ENCODE data around the gene P3R3URF.
"Not testable (repeated sequence)": the region's sequence is repeated elsewhere in the genome, so short reads cannot be mapped to it uniquely, and the experiment has no call there.

The P3R3URF gene

GRCh38 chr1:46176211-46176865 lies at the start of gene P3R3URF:
Gene P3R3URF (minus strand): TSS chr1:46176488. CDS start chr1:46176471, 17 bp downstream.
- no peak for DNase-seq (ENCODE audit: low spot score)

DNA sequence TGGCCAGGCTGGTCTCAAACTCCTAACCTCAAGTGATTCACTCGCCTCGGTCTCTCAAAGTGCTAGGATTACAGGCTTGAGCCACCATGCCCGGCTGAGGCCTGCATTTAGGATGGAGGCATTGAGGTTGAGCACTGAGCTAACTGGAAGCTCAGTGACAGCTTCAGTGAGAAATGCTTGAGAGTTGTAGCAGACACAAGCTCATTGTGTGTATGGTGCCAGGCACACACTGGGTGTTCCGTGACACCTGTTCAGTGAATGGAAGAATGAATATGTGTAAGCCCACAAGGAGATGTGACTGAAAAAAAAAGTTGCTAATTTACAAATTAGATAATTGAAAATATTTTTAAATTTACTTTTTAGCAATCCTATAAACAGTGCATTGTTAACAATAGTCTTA lies 48.7 kb upstream of the P3R3URF start:
- no peak for DNase-seq (ENCODE audit: low spot score)

DNA sequence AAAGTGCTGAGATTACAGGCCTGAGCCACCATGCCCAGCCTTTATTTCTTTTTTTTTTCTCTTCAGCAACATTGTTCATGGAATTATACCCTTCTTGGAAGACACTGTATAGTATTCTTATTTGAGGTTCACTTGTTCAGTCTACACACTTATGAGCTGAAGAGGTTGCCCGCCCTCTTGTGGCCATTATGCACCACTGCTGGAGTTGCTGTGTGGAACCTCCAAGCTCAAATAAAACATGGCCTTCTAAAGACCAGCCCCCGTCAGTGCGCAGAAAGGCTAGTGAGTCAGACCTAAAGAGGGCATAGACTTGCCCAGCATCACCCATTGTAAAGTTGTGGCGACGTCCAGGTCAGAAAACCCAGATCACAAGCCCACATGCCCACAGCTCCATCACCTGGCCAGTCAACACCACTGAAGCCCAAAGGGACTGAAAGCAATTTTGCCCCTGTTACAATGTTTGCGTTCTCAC lies 47.2 kb upstream of the P3R3URF start:
- DNase-seq (ENCODE audit: low spot score): peak; percentile 71

DNA sequence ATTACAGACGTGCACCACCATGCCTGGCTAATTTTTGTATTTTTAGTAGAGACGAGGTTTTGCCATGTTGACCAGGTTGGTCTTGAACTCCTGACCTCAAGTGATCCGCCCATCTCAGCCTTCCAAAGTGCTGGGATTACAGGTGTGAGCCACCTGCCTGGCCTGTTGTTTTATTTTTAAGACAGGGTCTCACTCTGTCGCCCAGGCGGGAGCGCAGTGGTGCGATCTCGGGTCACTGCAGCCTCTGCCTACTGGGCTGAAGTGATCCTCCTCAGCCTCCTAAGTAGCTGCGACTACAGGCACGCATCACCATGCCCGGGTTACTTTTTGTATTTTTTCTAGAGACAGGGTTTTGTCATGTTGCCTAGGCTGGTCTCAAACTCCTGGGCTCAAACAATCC lies 46.8 kb upstream of the P3R3URF start:
- not testable (repeated sequence) for DNase-seq (ENCODE audit: low spot score)

- no peak for DNase-seq (ENCODE audit: low spot score)
These were observed 45.5 kb upstream of the P3R3URF start for GRCh38 chr1:46221749-46222148.

GRCh38 chr1:46220808-46221207 lies 44.5 kb upstream of the P3R3URF start:
- no peak for DNase-seq (ENCODE audit: low spot score)

DNA sequence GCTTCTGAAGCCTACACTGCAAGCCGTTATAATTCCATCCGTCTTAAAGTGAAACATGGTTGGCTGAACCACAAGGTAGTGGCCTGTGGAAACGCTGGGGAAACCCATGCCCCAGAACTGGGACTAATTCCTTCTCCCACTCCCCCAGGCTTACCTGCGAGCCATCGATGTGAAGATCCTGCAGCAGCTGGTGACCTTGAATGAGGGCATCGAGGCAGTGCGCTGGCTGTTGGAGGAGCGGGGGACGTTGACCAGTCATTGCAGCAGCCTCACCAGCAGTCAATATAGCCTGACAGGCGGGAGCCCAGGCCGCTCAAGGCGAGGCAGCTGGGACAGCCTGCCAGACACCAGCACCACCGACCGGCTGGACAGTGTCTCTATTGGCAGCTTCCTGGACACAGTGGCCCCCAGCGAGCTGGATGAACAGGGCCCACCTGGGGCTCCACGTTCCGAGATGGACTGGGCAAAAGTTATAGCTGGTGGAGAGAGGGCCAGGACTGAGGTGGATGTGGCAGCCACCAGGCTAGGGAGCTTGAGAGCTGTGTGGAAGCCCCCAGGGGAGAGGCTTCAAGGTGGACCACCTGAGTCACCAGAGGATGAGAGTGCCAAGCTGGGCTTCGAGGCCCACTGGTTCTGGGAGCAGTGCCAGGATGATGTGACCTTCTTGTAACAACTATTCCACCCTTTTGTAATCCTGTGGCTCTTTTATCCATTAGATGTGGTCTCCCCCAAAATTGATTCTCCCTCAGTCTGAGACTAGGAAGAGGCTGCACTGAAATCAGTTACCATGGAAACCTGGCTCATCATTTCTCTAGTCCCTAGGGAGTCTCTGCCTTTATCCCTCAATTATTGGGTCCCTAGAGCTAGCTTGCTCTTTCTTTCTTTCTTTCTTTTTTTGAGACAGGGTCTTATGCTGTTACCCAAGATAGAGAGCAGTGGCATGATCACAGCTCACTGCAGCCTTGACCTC lies 43.5 kb upstream of the P3R3URF start:
- no peak for DNase-seq (ENCODE audit: low spot score)

DNA sequence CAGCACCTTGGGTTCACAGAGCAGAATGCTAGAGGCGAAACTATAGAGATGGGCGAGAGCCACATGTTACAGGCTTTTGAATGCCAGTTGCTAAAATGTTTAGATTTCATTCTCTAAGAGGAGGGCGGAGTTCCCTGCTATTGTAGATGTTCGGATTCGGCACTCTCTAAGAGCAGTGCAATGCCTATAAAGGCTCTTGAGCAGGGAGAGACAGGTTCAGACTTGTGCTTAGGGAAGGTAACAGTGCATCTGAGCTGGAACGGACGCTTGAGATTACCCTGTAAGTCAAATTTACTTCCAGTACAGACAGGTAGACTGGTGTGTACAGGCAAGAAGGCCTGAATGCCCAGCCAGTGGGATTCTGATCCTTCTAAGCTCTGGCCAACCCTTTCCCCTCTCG lies 42.2 kb upstream of the P3R3URF start:
- no peak for DNase-seq (ENCODE audit: low spot score)

DNA sequence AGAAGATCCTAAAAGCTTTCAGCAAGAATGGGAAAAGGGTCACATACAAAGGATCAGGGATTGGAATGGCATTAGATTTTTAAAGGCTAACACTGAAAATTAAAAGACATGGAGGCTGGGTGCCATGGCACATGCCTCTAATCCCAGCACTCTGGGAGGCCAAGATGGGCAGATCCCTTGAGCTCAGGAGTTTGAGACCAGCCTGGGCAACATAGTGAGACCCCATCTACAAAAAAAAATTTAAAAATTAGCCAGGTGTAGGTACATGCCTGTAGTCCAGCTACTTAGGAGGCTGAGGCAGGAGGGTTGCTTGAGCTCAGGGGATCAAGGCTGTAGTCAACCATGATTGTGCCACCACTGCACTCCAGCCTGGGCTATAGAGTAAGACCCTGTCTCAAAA lies 39.2 kb upstream of the P3R3URF start:
- no peak for DNase-seq (ENCODE audit: low spot score)

- DNase-seq (ENCODE audit: low spot score): no peak
These were observed 34.8 kb upstream of the P3R3URF start for GRCh38 chr1:46211051-46211450.

DNA sequence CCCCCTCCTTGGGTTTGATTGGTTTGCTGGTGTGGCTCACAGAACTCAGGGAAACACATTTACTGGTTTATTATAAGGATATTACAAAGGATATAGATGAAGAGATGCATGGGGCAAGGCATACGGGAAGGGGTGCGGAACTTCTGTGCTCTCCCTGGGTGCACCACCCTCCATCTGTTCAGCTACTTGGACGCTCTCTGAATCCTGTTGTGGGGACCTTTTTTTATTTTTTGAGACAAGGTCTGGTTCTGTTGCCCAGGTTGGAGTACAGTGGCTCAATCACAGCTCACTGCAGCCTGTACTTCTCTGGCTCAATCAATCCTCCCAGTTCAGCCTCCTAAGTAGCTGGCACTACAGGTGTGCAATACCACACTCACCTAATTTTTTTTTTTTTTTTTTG lies 34.3 kb upstream of the P3R3URF start:
- DNase-seq (ENCODE audit: low spot score): no peak

DNA sequence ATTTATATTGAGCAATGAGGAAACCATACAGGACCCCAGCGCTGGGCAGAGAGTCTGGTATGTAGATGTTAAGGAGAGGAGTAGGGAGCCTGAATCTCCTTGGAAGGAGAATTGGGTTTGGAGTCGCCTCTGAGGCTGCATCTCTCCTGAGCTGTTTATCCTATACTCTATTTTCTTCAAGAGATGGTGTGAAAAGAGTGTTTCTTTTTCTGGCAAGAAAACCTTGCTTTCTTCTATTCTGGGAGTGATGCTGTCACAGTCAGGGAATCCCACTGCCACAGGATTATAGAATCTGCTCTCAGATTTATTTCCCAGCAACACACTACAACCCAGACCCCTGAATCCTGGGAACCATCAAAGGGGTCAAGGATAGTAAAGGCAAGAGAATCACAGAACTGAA lies 30.1 kb upstream of the P3R3URF start:
- no peak for DNase-seq (ENCODE audit: low spot score)

DNA sequence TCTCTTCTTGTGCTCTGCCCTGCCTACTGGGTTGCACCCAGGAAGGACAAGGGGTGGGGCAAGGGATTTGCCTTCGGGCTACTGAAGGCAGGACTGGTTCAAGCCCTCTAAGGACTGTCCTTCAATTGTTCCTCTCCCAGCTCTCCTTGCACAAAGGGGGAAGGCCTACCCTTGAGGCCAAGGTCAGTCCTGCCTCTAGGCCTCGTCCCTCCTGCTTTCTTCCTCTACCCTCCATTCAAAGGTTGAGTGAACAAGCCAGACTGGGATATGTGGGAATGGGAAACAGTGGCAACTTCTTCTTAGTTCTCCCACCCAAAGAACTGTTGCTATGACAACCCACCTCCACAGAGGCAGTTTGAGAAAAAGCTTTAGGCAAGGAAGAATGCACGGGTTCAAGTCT lies 29.5 kb upstream of the P3R3URF start:
- DNase-seq (ENCODE audit: low spot score): no peak

- DNase-seq (ENCODE audit: low spot score): no peak
These were observed 28.9 kb upstream of the P3R3URF start for GRCh38 chr1:46205141-46205540.

DNA sequence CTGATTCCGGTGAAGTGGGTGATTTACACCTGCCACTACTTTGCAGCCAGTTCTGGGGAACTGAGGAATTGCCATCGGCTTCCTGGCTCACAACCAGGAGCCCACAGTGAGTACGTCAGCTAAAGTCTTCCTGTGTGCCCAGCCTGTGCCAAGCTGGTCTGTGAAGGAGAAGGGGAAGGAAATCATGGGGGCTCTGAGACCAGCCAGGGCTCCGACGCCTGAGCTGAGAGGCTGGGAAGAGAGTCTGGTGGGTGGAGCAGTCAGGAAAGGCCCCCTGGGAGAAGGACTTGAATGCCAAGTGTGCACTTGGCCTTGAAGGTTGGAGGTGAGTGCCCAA lies 28.1 kb upstream of the P3R3URF start:
- DNase-seq (ENCODE audit: low spot score): no peak

DNA sequence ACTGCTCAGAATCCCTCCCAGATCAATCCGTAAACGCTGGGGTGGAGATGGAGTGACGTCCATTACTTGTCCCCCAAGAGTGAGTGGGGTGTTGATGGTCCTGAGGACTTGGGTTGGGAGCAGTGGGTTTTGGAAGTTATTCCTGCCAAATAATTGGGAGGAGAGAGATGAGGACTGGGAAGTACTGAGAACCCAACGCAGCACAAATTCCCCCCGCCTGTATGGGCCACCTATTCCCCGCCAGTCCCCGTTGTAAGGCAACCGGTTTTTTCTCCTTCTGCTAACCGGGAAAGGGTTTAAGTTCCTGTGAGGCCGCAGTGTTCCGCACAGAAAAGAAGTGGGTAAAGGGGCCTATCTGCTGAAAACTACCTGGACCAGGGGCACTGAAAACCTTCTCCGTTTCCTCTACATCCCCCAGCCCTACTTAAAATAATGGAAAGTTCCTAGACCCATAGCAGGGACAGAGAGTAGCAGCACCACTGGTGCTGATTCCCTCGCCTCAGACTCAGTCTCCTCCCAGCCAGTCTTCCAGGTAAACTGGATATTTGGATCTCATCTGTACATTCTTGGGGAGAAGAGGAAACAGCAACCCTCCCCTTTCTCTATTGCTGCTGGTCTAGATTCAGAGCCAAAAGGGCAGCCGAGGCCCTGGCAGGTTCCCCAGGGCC lies 27.6 kb upstream of the P3R3URF start:
- DNase-seq (ENCODE audit: low spot score): no peak

DNA sequence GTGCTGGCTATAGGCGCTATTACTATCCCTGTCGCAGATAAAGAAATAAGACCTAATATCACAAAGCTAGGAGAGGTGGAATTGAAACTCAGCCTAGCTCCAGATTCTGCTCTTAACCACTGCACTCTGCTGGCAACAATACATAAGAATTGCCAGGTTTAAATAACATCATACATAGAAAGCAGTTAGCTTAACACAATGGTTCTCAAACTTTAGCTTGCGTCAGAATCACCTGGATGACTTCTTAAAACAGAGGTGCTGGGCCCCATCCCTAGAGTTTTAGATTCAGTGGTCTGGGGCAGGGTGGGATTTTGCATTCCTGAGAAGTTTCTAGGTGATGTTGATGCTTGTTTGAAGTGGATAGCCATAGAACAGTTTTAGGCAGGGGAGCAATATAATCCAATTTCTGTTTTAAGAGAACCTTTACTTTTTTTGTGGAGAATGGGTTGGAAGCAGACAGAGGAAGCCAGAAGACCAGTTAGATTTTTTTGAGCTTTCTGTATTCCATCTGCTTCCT lies 23.0 kb upstream of the P3R3URF start:
- DNase-seq (ENCODE audit: low spot score): no peak

DNA sequence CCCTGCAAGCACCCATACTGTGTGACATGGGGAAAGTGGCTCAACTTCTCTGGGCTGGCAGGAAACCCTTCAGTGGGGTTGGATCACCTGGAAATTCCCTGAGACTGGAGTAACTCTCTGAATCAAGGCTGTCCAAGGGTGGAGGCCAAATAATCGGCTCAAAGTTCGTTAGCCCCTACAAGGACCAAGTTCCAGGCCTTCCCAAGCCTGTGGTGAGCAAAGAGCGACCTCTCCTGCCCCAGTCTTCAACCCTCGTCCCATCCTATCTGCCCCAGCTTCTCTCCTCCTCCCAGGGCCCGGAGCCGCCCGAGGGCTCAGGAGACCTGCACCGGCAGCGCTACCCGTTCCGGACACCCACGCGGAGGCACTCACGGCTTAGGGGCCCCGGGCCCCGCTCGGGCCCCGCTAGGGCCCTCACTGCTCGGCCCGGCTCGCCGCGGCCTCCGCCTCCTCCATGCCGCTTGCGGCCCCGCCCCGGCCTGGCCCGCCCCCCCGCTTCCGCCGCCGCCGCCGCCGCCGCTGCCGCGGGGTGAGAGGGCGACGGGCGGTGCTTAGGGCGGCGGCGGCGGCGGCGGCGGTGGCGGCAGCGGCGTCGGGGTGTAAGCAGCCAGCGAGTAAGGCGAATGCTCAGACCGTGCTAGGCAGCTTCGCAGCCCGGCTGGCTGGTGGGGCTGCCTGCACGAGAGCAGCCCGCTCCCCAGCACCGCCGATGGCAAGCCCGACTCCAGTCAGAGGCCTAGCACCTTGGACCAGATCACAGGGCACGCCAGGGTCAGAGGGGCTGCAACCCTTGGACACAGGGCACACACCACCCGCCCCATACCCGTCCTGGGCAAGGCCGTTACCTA lies 21.9 kb upstream of the P3R3URF start, which contains the start of gene POMGNT1:
Gene POMGNT1, minus strand, starts transcription at position 471 of the 848 bp plus-strand sequence. CDS start 613 bp downstream, outside the sequence.
- DNase-seq (ENCODE audit: low spot score): peak; percentile 67

DNA sequence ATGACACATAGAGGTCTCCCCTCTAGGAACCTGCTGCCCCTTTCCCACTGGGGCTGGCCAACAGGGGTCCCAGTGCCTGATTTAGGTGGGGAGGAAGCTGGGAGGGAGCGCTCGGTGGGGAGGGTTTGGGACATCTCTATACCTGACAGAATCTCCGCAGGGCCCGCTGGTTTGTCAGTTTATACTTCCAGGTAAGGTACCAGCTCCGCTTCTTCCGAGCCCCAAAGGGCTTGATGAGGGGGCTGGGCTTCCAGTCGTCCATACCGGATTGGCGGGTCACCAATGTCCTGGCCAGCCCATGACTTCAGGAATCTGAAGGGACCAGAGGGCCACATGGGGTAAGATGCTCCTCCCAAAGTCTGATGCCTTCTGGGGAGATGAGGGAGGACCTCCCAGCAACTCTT lies 21.3 kb upstream of the P3R3URF start:
- no peak for DNase-seq (ENCODE audit: low spot score)

DNA sequence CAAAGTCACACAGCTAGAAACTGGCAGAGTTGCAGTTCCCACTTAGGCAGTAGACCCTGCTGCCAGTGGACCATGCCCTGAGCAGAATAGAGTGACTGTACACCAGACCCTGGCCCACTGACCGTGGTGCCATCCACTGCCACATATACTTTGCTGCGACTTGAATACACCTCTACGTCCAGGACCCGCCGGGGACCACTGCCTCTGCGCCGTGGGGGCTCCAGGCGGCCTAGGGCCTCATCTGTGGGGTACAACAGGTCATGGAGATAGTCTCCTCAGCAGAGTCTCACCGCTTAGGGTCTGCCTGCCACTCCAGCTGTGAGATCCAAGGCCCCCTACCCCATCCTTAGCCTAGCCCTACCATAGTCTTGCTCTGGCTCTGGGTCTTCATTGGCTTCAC lies 20.3 kb upstream of the P3R3URF start:
- DNase-seq (ENCODE audit: low spot score): no peak

GRCh38 chr1:46194641-46195193 lies 18.4 kb upstream of the P3R3URF start:
- no peak for DNase-seq (ENCODE audit: low spot score)

All from activated CD4-positive, alpha-beta T cell treated with anti-CD3 and anti-CD28 coated beads, Interleukin-2, Interleukin-4, amounts not matched to agents 100 ng/mL and 50 ng/mL, durations not matched to agents 16 hours and 8 hours (primary cell).